Measurements from ENCODE around the gene MOB2. TPM values are rescaled to one million over a fixed set of nuclear protein-coding genes. Genes with fewer than 3 reads are reported as not detected.

Gene MOB2
- total RNA-seq, 1 experiment from 2014 or later = 22.7 TPM

- Mint-ChIP-seq H3K27me3 (ENCODE audit: low read depth) (no peaks in the 10 kb centered on the region; the same call in 1 of the 2 replicates), H3K9me3 (no peaks in the 10 kb centered on the region), H3K27ac (peak overlapping the region; percentile 11 to 86 (median 46); a peak in 5 of 7 replicates), H3K36me3 (ENCODE audit: insufficient read depth in 1 of 3, low read depth in 3 of 3) (no peaks in the 10 kb centered on the region), H3K4me3 (peak overlapping the region; percentile 5 to 32; a peak in 1 of 5 replicates), H3K4me1 (peaks cover 20 to 44% of the 10 kb centered on the region in 2 experiments)
- Histone ChIP-seq H3K27me3 (ENCODE audit: insufficient read depth, low read length) (no peaks in the 10 kb centered on the region), H4K20me1 (ENCODE audit: control insufficient read depth, insufficient read depth, insufficient read length) (no peaks in the 10 kb centered on the region), H4K91ac (ENCODE audit: insufficient read length, low read depth, low read length) (peak overlapping the region; percentile 47), H2BK5ac (ENCODE audit: insufficient read length, low read length) (no peak overlapping the region), H3K79me2 (ENCODE audit: insufficient read depth, low read length) (no peaks in the 10 kb centered on the region), H3K56ac (ENCODE audit: insufficient read length, low read depth, low read length) (no peak overlapping the region), H3K9me3 (ENCODE audit: control insufficient read depth, low read depth, low read length) (no peaks in the 10 kb centered on the region), H3K4ac (ENCODE audit: low read depth, low read length) (0 out of 2 replicates have a peak overlapping the region, but pooled peaks have one; percentile 38), H3K4me1 (ENCODE audit: insufficient read depth, low read length) (peaks cover 3% of the 10 kb centered on the region; the same call in 1 of the 2 replicates), H3K23ac (ENCODE audit: insufficient read length, low read depth, low read length) (no peak overlapping the region), H4K8ac (replicated peaks; ENCODE audit: insufficient read length, low read depth, low read length) (no peak overlapping the region), H3T11ph (ENCODE audit: low read length) (no peak overlapping the region), H3K4me2 (ENCODE audit: insufficient read depth, insufficient read length, low read length) (no peak overlapping the region), H3K18ac (ENCODE audit: insufficient read length, low read depth, low read length) (peak overlapping the region; percentile 60), H2BK120ac (ENCODE audit: low read depth, low read length, poor library complexity, severe bottlenecking) (no peak overlapping the region), H3K23me2 (ENCODE audit: insufficient read length, low read depth, low read length, poor library complexity, severe bottlenecking) (no peaks in the 10 kb centered on the region), H3K27ac (ENCODE audit: insufficient read length, low read depth, low read length) (no peak overlapping the region), H3K79me1 (ENCODE audit: insufficient read depth, low read depth, low read length, poor library complexity, severe bottlenecking) (no peaks in the 10 kb centered on the region), H2BK20ac (ENCODE audit: low read depth, low read length, poor library complexity, severe bottlenecking) (no peak overlapping the region), H4K5ac (ENCODE audit: insufficient read length, low read depth, low read length) (no peak overlapping the region), H2BK15ac (ENCODE audit: low read depth, low read length) (no peak overlapping the region), H3K9ac (ENCODE audit: extremely low read depth, insufficient read length, low read length) (no peak overlapping the region), H2BK12ac (ENCODE audit: insufficient read length, low read depth, low read length) (peak overlapping the region; percentile 67), H3K14ac (ENCODE audit: insufficient read depth, low read length) (peak overlapping the region; percentile 70), H2AK5ac (ENCODE audit: insufficient read length, low read length) (no peak overlapping the region), H2AFZ (ENCODE audit: low read length) (no peak overlapping the region)
- TF ChIP-seq CTCF (conservative IDR thresholded peaks at IDR 0.05) = no peak
- DNase-seq = no peak
- no CpG with 5 or more reads among the region's 23 CpGs for WGBS (ENCODE audit: extremely low coverage, insufficient read length, low lambda C conversion rate)
Measured at GRCh38 chr11:1513326-1514296, 27.0 kb upstream of the MOB2 start.
